NCI-H774 (cell line): ENCODE results near the gene ZSCAN25.
"Not testable (repeated sequence)": the region's sequence is repeated elsewhere in the genome, so short reads cannot be mapped to it uniquely, and the experiment has no call there.

Experiments used
- DNase-seq: peaks from one replicate; lab custom pipeline; 2025; lab: John Stamatoyannopoulos, UW

The ZSCAN25 gene

GRCh38 chr7:99645590-99645989 lies 28.8 kb downstream of the ZSCAN25 start:
- DNase-seq = no peak

GRCh38 chr7:99648843-99649242 lies 32.1 kb downstream of the ZSCAN25 start:
- DNase-seq = no peak

GRCh38 chr7:99651290-99651689 lies 34.5 kb downstream of the ZSCAN25 start:
- DNase-seq = no peak

- no peak for DNase-seq
Measured at GRCh38 chr7:99652671-99653070, 35.9 kb downstream of the ZSCAN25 start.

GRCh38 chr7:99653269-99653668 lies 36.5 kb downstream of the ZSCAN25 start:
- DNase-seq = not testable (repeated sequence)

GRCh38 chr7:99653754-99654153 lies 37.0 kb downstream of the ZSCAN25 start:
- no peak for DNase-seq

GRCh38 chr7:99654626-99655025 lies 37.9 kb downstream of the ZSCAN25 start:
- DNase-seq = not testable (repeated sequence)

- not testable (repeated sequence) for DNase-seq
Measured at GRCh38 chr7:99657879-99658278, 41.1 kb downstream of the ZSCAN25 start.

- no peak for DNase-seq
Measured at GRCh38 chr7:99665312-99666012, 48.7 kb downstream of the ZSCAN25 start.

- DNase-seq = no peak
Measured at GRCh38 chr7:99666013-99666395, 49.3 kb downstream of the ZSCAN25 start.

GRCh38 chr7:99667179-99667578 lies 50.4 kb downstream of the ZSCAN25 start:
- no peak for DNase-seq

GRCh38 chr7:99668541-99668940 lies 51.8 kb downstream of the ZSCAN25 start:
- no peak for DNase-seq

GRCh38 chr7:99669782-99670181 lies 53.0 kb downstream of the ZSCAN25 start:
- no peak for DNase-seq

- DNase-seq = no peak
Measured at GRCh38 chr7:99672573-99672972, 55.8 kb downstream of the ZSCAN25 start.

- DNase-seq = no peak
Measured at GRCh38 chr7:99674995-99675742, 58.4 kb downstream of the ZSCAN25 start.

- DNase-seq = no peak
Measured at GRCh38 chr7:99677013-99677647, 60.4 kb downstream of the ZSCAN25 start.

- DNase-seq = peak; percentile 88
Measured at GRCh38 chr7:99677648-99678045, 60.9 kb downstream of the ZSCAN25 start.

GRCh38 chr7:99679032-99679399 lies 62.3 kb downstream of the ZSCAN25 start:
- peak; percentile 35 for DNase-seq

- DNase-seq = peak; percentile 75
Measured at GRCh38 chr7:99679400-99680191, 62.9 kb downstream of the ZSCAN25 start, which contains the start of gene CYP3A5. Gene CYP3A5, minus strand, starts transcription at chr7:99679996. Its CDS starts 100 bp downstream, at chr7:99679896.
